Suprapubic skin (tissue), 4 donors: Measurements from ENCODE around the gene TYMS. TPM values are rescaled to one million over a fixed set of nuclear protein-coding genes. Genes with fewer than 3 reads are reported as not detected.
A peak's percentile ranks its signal among the peaks of the same experiment; 100 is the strongest.

Experiments
- DNase-seq, 2 donors: peaks; one replicate each; pipeline ENCODE4 v3.0.0-alpha.2; 2019; ENCODE audit warnings: low spot score in 2 of 2
- H3K27ac ChIP-seq: fragments of 200-600 bp; sonication (generic); one replicate; pipeline ENCODE4 v1.5.1; 2019
- H3K27me3 ChIP-seq: fragments of 200-600 bp; sonication (generic); one replicate; pipeline ENCODE4 v1.5.1; 2019
- H3K36me3 ChIP-seq: fragments of 200-600 bp; sonication (generic); one replicate; pipeline ENCODE4 v1.5.1; 2019
- H3K4me1 ChIP-seq: fragments of 200-600 bp; sonication (generic); one replicate; pipeline ENCODE4 v1.5.1; 2019
- H3K4me3 ChIP-seq: fragments of 200-600 bp; sonication (generic); one replicate; pipeline ENCODE4 v1.5.1; 2019; ENCODE audit warnings: mild to moderate bottlenecking
- H3K9me3 ChIP-seq: fragments of 200-600 bp; sonication (generic); one replicate; pipeline ENCODE4 v1.5.1; 2019
- CTCF ChIP-seq, 2 donors: fragments of 200-600 bp in 1 of 2; fragments of 450-650 bp in 1 of 2; sonication (generic) in 1 of 2; IDR thresholded peaks; one replicate each; pipeline ENCODE4 v1.5.1; 2016 to 2019; ENCODE audit warnings: antibody characterized with exemption in 2 of 2, mild to moderate bottlenecking in 1 of 2, moderate library complexity in 1 of 2
- EP300 ChIP-seq: sonication (generic); formaldehyde crosslinking; IDR thresholded peaks from one replicate; pipeline ENCODE4 v1.6.1; 2017; ENCODE audit warnings: antibody characterized with exemption
- POLR2A ChIP-seq, 2 donors: fragments of 450-650 bp; IDR thresholded peaks; one replicate each; pipeline ENCODE4 v1.6.1; 2017; ENCODE audit warnings: antibody characterized with exemption in 2 of 2, mild to moderate bottlenecking in 2 of 2, moderate library complexity in 2 of 2
- POLR2AphosphoS5 ChIP-seq, 3 donors: sonication (generic); formaldehyde crosslinking; IDR thresholded peaks; one replicate each; pipeline ENCODE4 v1.6.1; 2017; ENCODE audit warnings: antibody characterized with exemption in 3 of 3
- WGBS: methylation state at CpG from one replicate; pipeline ENCODE4 v1.1.5; 2018; 5-methylcytosine and 5-hydroxymethylcytosine counted together
- total RNA-seq, 4 donors: library from RNA; depleted of rRNA; stranded (reverse); fragments of >200 nt; gene quantifications; one replicate each; pipeline ENCODE4 v1.1.0, GENCODE V29; 2016

Gene TYMS
- total RNA-seq, 4 donors from 2014 or later: 2.6 to 5.9 (median 3.2) TPM

DNA sequence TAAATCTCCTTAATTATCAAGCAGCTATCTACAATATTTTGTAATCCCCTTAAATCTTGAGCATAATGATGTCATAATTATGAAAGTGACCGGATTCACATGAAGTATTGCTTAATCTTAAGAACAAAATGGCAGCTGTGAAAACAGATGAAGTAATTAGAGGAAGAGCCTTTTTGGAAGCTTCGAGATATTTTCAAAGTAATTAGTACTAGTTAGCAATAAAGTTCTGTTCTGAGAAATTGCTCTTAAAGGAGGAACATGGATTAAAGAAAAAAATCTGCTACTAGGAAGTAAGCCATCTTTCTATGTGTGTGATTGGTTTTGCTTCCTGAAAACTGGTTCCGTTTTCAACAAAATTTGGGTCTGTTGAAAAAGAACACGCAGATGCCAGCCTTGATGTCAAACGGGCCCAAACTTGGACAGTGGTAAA lies 42.3 kb upstream of the TYMS start:
- WGBS: 78% methylated on average over 5 of the region's 5 CpGs
- H3K4me3 ChIP-seq: no peak overlapping the region
- H3K27me3 ChIP-seq: no peaks in the 10 kb centered on the region
- no peaks in the 10 kb centered on the region for H3K9me3 ChIP-seq
- H3K4me1 ChIP-seq: peaks cover 5% of the 10 kb centered on the region
- no peaks in the 10 kb centered on the region for H3K36me3 ChIP-seq
- no peak overlapping the region for H3K27ac ChIP-seq
- TF ChIP-seq EP300 (no peak), CTCF (IDR thresholded peaks at IDR 0.05) (no peak), POLR2A (IDR thresholded peaks at IDR 0.05) (no peak), POLR2AphosphoS5 (IDR thresholded peaks at IDR 0.05) (no peak)
- DNase-seq: no peak

DNA sequence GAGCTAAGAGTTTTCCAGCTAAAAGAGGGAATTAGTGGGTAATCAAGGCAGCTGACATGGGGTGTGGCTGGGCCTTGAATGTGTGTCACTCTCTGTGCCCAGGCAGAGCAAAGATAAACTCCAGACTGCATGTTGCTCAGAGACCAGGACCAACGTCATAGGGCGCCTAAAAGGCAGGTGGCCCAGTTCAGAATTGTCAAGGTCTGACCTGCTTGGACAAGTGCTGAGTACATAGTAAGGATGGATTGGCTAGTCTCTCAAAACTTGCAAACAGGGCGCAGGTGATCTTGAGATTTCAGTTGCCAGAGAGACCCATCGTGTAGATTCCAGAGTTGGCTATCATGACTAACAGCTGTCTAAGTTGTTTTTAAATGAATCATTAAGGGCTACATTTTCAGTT lies 41.7 kb upstream of the TYMS start:
- no peak for TF ChIP-seq EP300
- no peak for TF ChIP-seq CTCF (IDR thresholded peaks at IDR 0.05)
- TF ChIP-seq POLR2AphosphoS5 (IDR thresholded peaks at IDR 0.05): no peak
- TF ChIP-seq POLR2A (IDR thresholded peaks at IDR 0.05): no peak
- WGBS: 56% methylated on average over 4 of the region's 4 CpGs
- H3K36me3 ChIP-seq: no peaks in the 10 kb centered on the region
- H3K27ac ChIP-seq: no peak overlapping the region
- no peaks in the 10 kb centered on the region for H3K9me3 ChIP-seq
- no peak overlapping the region for H3K4me3 ChIP-seq
- no peaks in the 10 kb centered on the region for H3K27me3 ChIP-seq
- DNase-seq: no peak
- peaks cover 5% of the 10 kb centered on the region for H3K4me1 ChIP-seq

GRCh38 chr18:616380-616995 lies 41.0 kb upstream of the TYMS start:
- Histone ChIP-seq H3K27ac (no peak overlapping the region), H3K36me3 (no peaks in the 10 kb centered on the region), H3K27me3 (no peaks in the 10 kb centered on the region), H3K4me1 (peaks cover 5% of the 10 kb centered on the region), H3K4me3 (no peak overlapping the region), H3K9me3 (no peaks in the 10 kb centered on the region)
- WGBS: 32% methylated on average over 4 of the region's 4 CpGs
- DNase-seq: no peak
- TF ChIP-seq POLR2A (IDR thresholded peaks at IDR 0.05) (no peak), POLR2AphosphoS5 (IDR thresholded peaks at IDR 0.05) (no peak), CTCF (IDR thresholded peaks at IDR 0.05) (peak; percentile 36 to 39), EP300 (no peak)

DNA sequence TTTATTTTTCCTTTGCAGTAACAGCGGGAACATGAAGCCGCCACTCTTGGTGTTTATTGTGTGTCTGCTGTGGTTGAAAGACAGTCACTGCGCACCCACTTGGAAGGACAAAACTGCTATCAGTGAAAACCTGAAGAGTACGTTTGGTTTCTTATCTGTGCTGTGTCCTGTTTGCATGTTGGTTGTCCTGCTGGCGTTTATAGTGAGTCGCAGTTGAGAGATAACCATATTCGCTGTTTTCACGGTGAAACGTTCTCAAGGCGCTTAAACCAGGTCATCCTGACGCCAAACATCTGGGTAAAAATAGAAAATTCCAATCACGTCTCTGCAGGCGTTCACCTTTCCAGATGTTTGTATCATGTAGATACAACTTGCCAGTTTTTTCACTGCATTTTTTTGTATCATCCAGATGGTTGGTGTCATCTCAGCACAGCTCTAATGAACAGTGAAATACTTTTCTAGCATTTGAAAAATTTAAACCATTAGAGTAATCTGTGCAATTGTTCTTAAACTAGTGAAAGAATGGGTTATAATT lies 39.4 kb upstream of the TYMS start:
- Histone ChIP-seq H3K9me3 (no peaks in the 10 kb centered on the region), H3K4me1 (peaks cover 5% of the 10 kb centered on the region), H3K36me3 (no peaks in the 10 kb centered on the region), H3K27ac (no peak overlapping the region), H3K4me3 (no peak overlapping the region), H3K27me3 (no peaks in the 10 kb centered on the region)
- DNase-seq: no peak
- TF ChIP-seq EP300: no peak
- no peak for TF ChIP-seq POLR2A (IDR thresholded peaks at IDR 0.05)
- TF ChIP-seq CTCF (IDR thresholded peaks at IDR 0.05): no peak
- TF ChIP-seq POLR2AphosphoS5 (IDR thresholded peaks at IDR 0.05): no peak
- WGBS: 77% methylated on average over 13 of the region's 13 CpGs

GRCh38 chr18:618618-619017 lies 38.8 kb upstream of the TYMS start:
- Histone ChIP-seq H3K27ac (no peak overlapping the region), H3K4me1 (peaks cover 5% of the 10 kb centered on the region), H3K9me3 (no peaks in the 10 kb centered on the region), H3K36me3 (no peaks in the 10 kb centered on the region), H3K4me3 (no peak overlapping the region), H3K27me3 (no peaks in the 10 kb centered on the region)
- DNase-seq: no peak
- no peak for TF ChIP-seq POLR2AphosphoS5 (IDR thresholded peaks at IDR 0.05)
- no peak for TF ChIP-seq CTCF (IDR thresholded peaks at IDR 0.05)
- WGBS: 91% methylated on average over 5 of the region's 5 CpGs
